AG10803 (cell line): ENCODE data around the gene PRDM16.

Experiments
- DNase-seq: peaks from one replicate; pipeline ENCODE4 v3.0.0; 2010; ENCODE audit warnings: low read depth
- H3K4me3 ChIP-seq: 2 replicates; pipeline ENCODE4 v1.5.1; 2011; ENCODE audit warnings: mild to moderate bottlenecking, low read length, control low read depth
- CTCF ChIP-seq: conservative IDR thresholded peaks from 2 replicates; pipeline ENCODE4 v1.5.1; 2011; ENCODE audit warnings: mild to moderate bottlenecking, low read length, control low read depth, inconsistent platforms

Gene PRDM16

GRCh38 chr1:3230553-3230952, 161.6 kb downstream of the PRDM16 start:
- DNase-seq: no peak
- no peak for TF ChIP-seq CTCF
- no peak overlapping the region for H3K4me3 ChIP-seq

- H3K4me3 ChIP-seq: no peak overlapping the region
- no peak for DNase-seq
- no peak for TF ChIP-seq CTCF
Observed at GRCh38 chr1:3231245-3231644, 162.2 kb downstream of the PRDM16 start.

- no peak for TF ChIP-seq CTCF
- no peak for DNase-seq
- no peak overlapping the region for H3K4me3 ChIP-seq
Observed at GRCh38 chr1:3231826-3232225, 162.8 kb downstream of the PRDM16 start.

- no peak for DNase-seq
- H3K4me3 ChIP-seq: no peak overlapping the region
- TF ChIP-seq CTCF: no peak
Observed at GRCh38 chr1:3233031-3233430, 164.0 kb downstream of the PRDM16 start.

- H3K4me3 ChIP-seq: no peak overlapping the region
- DNase-seq: no peak
- no peak for TF ChIP-seq CTCF
Observed at GRCh38 chr1:3233551-3233950, 164.5 kb downstream of the PRDM16 start.

- DNase-seq: no peak
- no peak overlapping the region for H3K4me3 ChIP-seq
- TF ChIP-seq CTCF: no peak
Observed at GRCh38 chr1:3234281-3234680, 165.3 kb downstream of the PRDM16 start.

GRCh38 chr1:3234956-3235355, 166.0 kb downstream of the PRDM16 start:
- no peak for TF ChIP-seq CTCF
- no peak overlapping the region for H3K4me3 ChIP-seq
- DNase-seq: no peak
